DND-41 (cell line): ENCODE measurements around the gene CALHM5.

Experiments
- ATAC-seq: fragments of 200-7000 bp; cut with Tn5 transposase; 3 replicates; pipeline ENCODE4 v1.9.1; 2021; ENCODE audit warnings: low read depth; ENCODE audit not compliant: insufficient read depth
- DNase-seq: peaks from one replicate; pipeline ENCODE4 v3.0.0-alpha.2; 2020
- H2AFZ ChIP-seq: 2 replicates; pipeline ENCODE4 v1.6.0; 2012; ENCODE audit warnings: low read depth, low read length
- H3K27ac ChIP-seq: 2 replicates; pipeline ENCODE4 v1.5.1; 2012; ENCODE audit warnings: low read length, inconsistent platforms
- H3K27me3 ChIP-seq: fragments of 200-600 bp; sonication (generic); 2 replicates; pipeline ENCODE4 v1.6.0; 2012; ENCODE audit warnings: low read length, mild to moderate bottlenecking, inconsistent platforms; ENCODE audit not compliant: insufficient read depth, poor library complexity
- H3K36me3 ChIP-seq: 2 replicates; pipeline ENCODE4 v1.5.1; 2012; ENCODE audit warnings: low read length, inconsistent platforms; ENCODE audit not compliant: insufficient read depth
- H3K4me1 ChIP-seq: 2 replicates; pipeline ENCODE4 v1.5.1; 2012; ENCODE audit warnings: mild to moderate bottlenecking, low read length; ENCODE audit not compliant: insufficient read depth
- H3K4me2 ChIP-seq: 2 replicates; pipeline ENCODE4 v1.6.0; 2012; ENCODE audit warnings: mild to moderate bottlenecking, moderate library complexity, low read length, inconsistent platforms; ENCODE audit not compliant: insufficient read depth
- H3K4me3 ChIP-seq, 2 experiments: fragments of 200-600 bp in 1 of 2; shearing (Covaris generic) in 1 of 2; 2 replicates each; pipeline ENCODE4 v1.5.1; 2012 to 2016; ENCODE audit warnings: inconsistent platforms in 2 of 2, low read length in 2 of 2, mild to moderate bottlenecking in 2 of 2, low read depth in 1 of 2, moderate library complexity in 1 of 2
- H3K79me2 ChIP-seq: 2 replicates; pipeline ENCODE4 v1.6.0; 2012; ENCODE audit warnings: low read length, inconsistent platforms; ENCODE audit not compliant: insufficient read depth
- H3K9ac ChIP-seq: 2 replicates; pipeline ENCODE4 v1.6.0; 2012; ENCODE audit warnings: low read depth, mild to moderate bottlenecking, inconsistent platforms, low read length, moderate library complexity
- H3K9me3 ChIP-seq: 2 replicates; pipeline ENCODE4 v1.5.1; 2012; ENCODE audit warnings: low read length, moderate library complexity, mild to moderate bottlenecking, inconsistent platforms; ENCODE audit not compliant: insufficient read depth, severe bottlenecking
- H4K20me1 ChIP-seq: 2 replicates; pipeline ENCODE4 v1.6.0; 2012; ENCODE audit warnings: low read length; ENCODE audit not compliant: insufficient read depth
- CTCF ChIP-seq: IDR thresholded peaks from 2 replicates; pipeline ENCODE4 v1.5.1; 2012; ENCODE audit warnings: borderline replicate concordance, low read length, moderate library complexity, mild to moderate bottlenecking; ENCODE audit not compliant: poor library complexity, severe bottlenecking; ENCODE audit errors: extremely low read depth
- EZH2 ChIP-seq: IDR thresholded peaks from 3 replicates; pipeline ENCODE4 v1.6.1; 2012; ENCODE audit warnings: borderline replicate concordance, low read depth, mild to moderate bottlenecking, moderate library complexity, low read length, inconsistent platforms; ENCODE audit not compliant: severe bottlenecking

CALHM5 gene

GRCh38 chr6:116529466-116530290, 18.2 kb downstream of the CALHM5 start:
- no peak overlapping the region for H3K4me2 ChIP-seq
- peaks cover 12% of the 10 kb centered on the region for H3K27me3 ChIP-seq
- no peak for DNase-seq
- H3K4me1 ChIP-seq: no peaks in the 10 kb centered on the region
- no peak for ATAC-seq
- H3K9me3 ChIP-seq: no peaks in the 10 kb centered on the region
- H4K20me1 ChIP-seq: no peaks in the 10 kb centered on the region
- H3K9ac ChIP-seq: no peak overlapping the region
- TF ChIP-seq CTCF: no peak
- TF ChIP-seq EZH2: no peak
- H3K4me3 ChIP-seq: no peak overlapping the region
- no peaks in the 10 kb centered on the region for H3K79me2 ChIP-seq
- no peak overlapping the region for H3K27ac ChIP-seq
- H2AFZ ChIP-seq: no peak overlapping the region
- no peaks in the 10 kb centered on the region for H3K36me3 ChIP-seq

- no peaks in the 10 kb centered on the region for H3K36me3 ChIP-seq
- H3K27ac ChIP-seq: no peak overlapping the region
- no peaks in the 10 kb centered on the region for H4K20me1 ChIP-seq
- TF ChIP-seq CTCF (no peak), EZH2 (no peak)
- H3K4me1 ChIP-seq: no peaks in the 10 kb centered on the region
- no peak overlapping the region for H3K9ac ChIP-seq
- no peak overlapping the region for H3K4me2 ChIP-seq
- H3K4me3 ChIP-seq: no peak overlapping the region
- no peaks in the 10 kb centered on the region for H3K9me3 ChIP-seq
- no peak for ATAC-seq
- no peaks in the 10 kb centered on the region for H3K79me2 ChIP-seq
- H3K27me3 ChIP-seq: peaks cover 12% of the 10 kb centered on the region
- H2AFZ ChIP-seq: no peak overlapping the region
- DNase-seq: no peak
Observed at GRCh38 chr6:116530436-116530835, 19.0 kb downstream of the CALHM5 start.

GRCh38 chr6:116531675-116532570, 20.5 kb downstream of the CALHM5 start:
- peak; percentile 63 for DNase-seq

More at GRCh38 chr6:116531675-116532570, 20.5 kb downstream of the CALHM5 start:
- Histone ChIP-seq H3K9me3 (no peaks in the 10 kb centered on the region), H3K27me3 (peaks cover 9% of the 10 kb centered on the region), H3K79me2 (no peaks in the 10 kb centered on the region), H3K4me3 (no peak overlapping the region), H3K27ac (no peak overlapping the region), H3K9ac (no peak overlapping the region), H3K4me2 (no peak overlapping the region), H3K36me3 (no peaks in the 10 kb centered on the region), H2AFZ (no peak overlapping the region), H4K20me1 (no peaks in the 10 kb centered on the region), H3K4me1 (peaks cover 3% of the 10 kb centered on the region; the same call in 1 of the 2 replicates)
- TF ChIP-seq EZH2 (no peak), CTCF (peak; percentile 80)
- peak; percentile 92 for ATAC-seq
